DOHH2 (cell line): ENCODE results near the gene ALKAL2.

Experiments
- H3F3A ChIP-seq: fragments of 200-600 bp; sonication (generic), shearing (Covaris generic); 2 replicates; pipeline ENCODE4 v1.6.0; 2016; ENCODE audit warnings: antibody characterized with exemption, mild to moderate bottlenecking; ENCODE audit not compliant: control insufficient read depth, insufficient read depth
- H3K27ac ChIP-seq: fragments of 200-600 bp; sonication (generic); 2 replicates; pipeline ENCODE4 v1.5.1; 2014; ENCODE audit warnings: low read depth, mild to moderate bottlenecking, low read length, moderate library complexity
- H3K27me3 ChIP-seq: fragments of 200-600 bp; sonication (generic); 2 replicates; pipeline ENCODE4 v1.6.1; 2014; ENCODE audit warnings: mild to moderate bottlenecking, low read length, mixed read lengths; ENCODE audit not compliant: control insufficient read depth
- H3K36me3 ChIP-seq: fragments of 200-600 bp; sonication (generic); 2 replicates; pipeline ENCODE4 v1.6.1; 2014; ENCODE audit warnings: mild to moderate bottlenecking, low read length, moderate library complexity, mixed read lengths; ENCODE audit not compliant: control insufficient read depth
- H3K4me1 ChIP-seq: fragments of 200-600 bp; sonication (generic); 2 replicates; pipeline ENCODE4 v1.6.1; 2014; ENCODE audit warnings: mild to moderate bottlenecking, low read length, mixed read lengths; ENCODE audit not compliant: control insufficient read depth
- H3K4me2 ChIP-seq: fragments of 200-600 bp; sonication (generic); 2 replicates; pipeline ENCODE4 v1.6.0; 2014; ENCODE audit warnings: mild to moderate bottlenecking, low read length, moderate library complexity
- H3K4me3 ChIP-seq: fragments of 200-600 bp; sonication (generic); 2 replicates; pipeline ENCODE4 v1.5.1; 2014; ENCODE audit warnings: mild to moderate bottlenecking, low read length, mixed read lengths
- H3K79me2 ChIP-seq: fragments of 200-600 bp; sonication (generic); 2 replicates; pipeline ENCODE4 v1.6.1; 2014; ENCODE audit warnings: mild to moderate bottlenecking, low read length, mixed read lengths; ENCODE audit not compliant: control insufficient read depth
- H3K9me2 ChIP-seq: fragments of 200-600 bp; sonication (generic); replicated peaks from 2 replicates; pipeline ENCODE4 v1.6.1; 2014; ENCODE audit warnings: mild to moderate bottlenecking, low read length, mixed read lengths; ENCODE audit not compliant: control insufficient read depth
- H3K9me3 ChIP-seq: fragments of 200-600 bp; sonication (generic); 2 replicates; pipeline ENCODE4 v1.6.1; 2014; ENCODE audit warnings: antibody characterized with exemption, low read length, mixed read lengths; ENCODE audit not compliant: control insufficient read depth, insufficient read depth
- H4K20me1 ChIP-seq: fragments of 200-600 bp; sonication (generic); 2 replicates; pipeline ENCODE4 v1.6.0; 2014; ENCODE audit warnings: low read depth, mild to moderate bottlenecking, antibody characterized with exemption, low read length, moderate library complexity; ENCODE audit not compliant: control insufficient read depth, insufficient read depth
- EZH2phosphoT487 ChIP-seq: fragments of 200-600 bp; sonication (generic); IDR thresholded peaks from 2 replicates; pipeline ENCODE4 v1.6.1; 2017; ENCODE audit warnings: borderline replicate concordance, mild to moderate bottlenecking, antibody characterized with exemption, low read length, moderate library complexity, mixed read lengths
- TF ChIP-seq, protein P1 (sequence below): fragments of 200-600 bp; sonication (generic); IDR thresholded peaks from one replicate; pipeline ENCODE4 v1.5.1; 2014; ENCODE audit warnings: antibody characterized with exemption, mild to moderate bottlenecking, low read depth, low read length; ENCODE audit not compliant: poor library complexity, severe bottlenecking

Gene ALKAL2

DNA sequence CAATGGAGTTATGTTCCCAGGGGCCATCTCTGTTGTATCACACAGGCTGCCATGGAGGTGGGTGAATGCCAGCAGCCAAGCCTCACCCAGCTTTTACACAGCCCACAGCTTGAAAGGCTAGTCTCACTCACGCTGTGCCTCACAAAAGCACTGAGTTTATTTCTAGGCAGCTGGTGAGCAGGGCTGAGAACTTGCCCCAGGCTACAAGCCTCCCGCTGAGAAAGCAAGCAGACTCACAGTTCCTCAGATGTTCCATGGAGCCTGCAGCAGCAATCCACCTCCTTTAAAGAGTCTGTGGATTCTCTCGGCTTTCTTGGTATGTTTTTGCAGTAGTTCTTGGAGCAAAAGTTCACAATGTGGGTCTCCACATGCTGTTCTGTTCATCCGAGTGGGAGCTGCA, 40.9 kb upstream of the ALKAL2 start:
- Histone ChIP-seq H3K27me3 (no peaks in the 10 kb centered on the region), H3K27ac (no peak overlapping the region), H3K4me3 (no peak overlapping the region), H3K4me2 (no peak overlapping the region), H3K9me2 (no peaks in the 10 kb centered on the region; the same call in 1 of the 2 replicates), H3K36me3 (no peaks in the 10 kb centered on the region), H3F3A (no peaks in the 10 kb centered on the region), H3K9me3 (no peaks in the 10 kb centered on the region), H3K4me1 (no peaks in the 10 kb centered on the region), H4K20me1 (no peaks in the 10 kb centered on the region), H3K79me2 (no peaks in the 10 kb centered on the region)
- TF ChIP-seq, protein P1, sequence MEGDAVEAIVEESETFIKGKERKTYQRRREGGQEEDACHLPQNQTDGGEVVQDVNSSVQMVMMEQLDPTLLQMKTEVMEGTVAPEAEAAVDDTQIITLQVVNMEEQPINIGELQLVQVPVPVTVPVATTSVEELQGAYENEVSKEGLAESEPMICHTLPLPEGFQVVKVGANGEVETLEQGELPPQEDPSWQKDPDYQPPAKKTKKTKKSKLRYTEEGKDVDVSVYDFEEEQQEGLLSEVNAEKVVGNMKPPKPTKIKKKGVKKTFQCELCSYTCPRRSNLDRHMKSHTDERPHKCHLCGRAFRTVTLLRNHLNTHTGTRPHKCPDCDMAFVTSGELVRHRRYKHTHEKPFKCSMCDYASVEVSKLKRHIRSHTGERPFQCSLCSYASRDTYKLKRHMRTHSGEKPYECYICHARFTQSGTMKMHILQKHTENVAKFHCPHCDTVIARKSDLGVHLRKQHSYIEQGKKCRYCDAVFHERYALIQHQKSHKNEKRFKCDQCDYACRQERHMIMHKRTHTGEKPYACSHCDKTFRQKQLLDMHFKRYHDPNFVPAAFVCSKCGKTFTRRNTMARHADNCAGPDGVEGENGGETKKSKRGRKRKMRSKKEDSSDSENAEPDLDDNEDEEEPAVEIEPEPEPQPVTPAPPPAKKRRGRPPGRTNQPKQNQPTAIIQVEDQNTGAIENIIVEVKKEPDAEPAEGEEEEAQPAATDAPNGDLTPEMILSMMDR = no peak
- TF ChIP-seq EZH2phosphoT487 = no peak

DNA sequence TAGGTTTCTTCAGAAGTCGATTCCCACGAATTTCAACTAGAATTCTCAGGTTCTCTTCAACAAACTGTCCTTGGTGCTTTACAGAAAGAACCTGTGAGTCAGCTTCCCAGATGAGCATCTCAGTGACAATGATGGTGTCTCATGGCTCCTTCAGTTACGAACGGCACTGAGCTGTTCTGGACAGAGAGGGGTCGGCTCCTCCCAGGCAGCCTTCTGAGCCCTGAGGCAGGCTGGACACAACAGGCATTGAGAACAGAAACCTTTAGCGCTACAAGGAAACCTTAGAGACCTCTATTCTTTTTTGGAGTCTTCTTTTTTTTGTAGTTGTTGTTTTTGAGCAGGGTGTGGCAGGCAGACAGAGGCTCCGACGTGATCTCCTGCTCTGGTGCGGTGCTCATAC, 35.1 kb upstream of the ALKAL2 start:
- no peak overlapping the region for H3K4me2 ChIP-seq
- TF ChIP-seq, protein P1 = no peak
- no peak for TF ChIP-seq EZH2phosphoT487
- H3K36me3 ChIP-seq = no peaks in the 10 kb centered on the region
- no peak overlapping the region for H3K27ac ChIP-seq
- no peaks in the 10 kb centered on the region for H3K27me3 ChIP-seq
- no peaks in the 10 kb centered on the region for H4K20me1 ChIP-seq
- no peaks in the 10 kb centered on the region for H3K9me2 ChIP-seq
- no peaks in the 10 kb centered on the region for H3K79me2 ChIP-seq
- H3K9me3 ChIP-seq = peaks cover 5% of the 10 kb centered on the region; the same call in 1 of the 2 replicates
- H3F3A ChIP-seq = no peaks in the 10 kb centered on the region
- no peak overlapping the region for H3K4me3 ChIP-seq
- no peaks in the 10 kb centered on the region for H3K4me1 ChIP-seq

DNA sequence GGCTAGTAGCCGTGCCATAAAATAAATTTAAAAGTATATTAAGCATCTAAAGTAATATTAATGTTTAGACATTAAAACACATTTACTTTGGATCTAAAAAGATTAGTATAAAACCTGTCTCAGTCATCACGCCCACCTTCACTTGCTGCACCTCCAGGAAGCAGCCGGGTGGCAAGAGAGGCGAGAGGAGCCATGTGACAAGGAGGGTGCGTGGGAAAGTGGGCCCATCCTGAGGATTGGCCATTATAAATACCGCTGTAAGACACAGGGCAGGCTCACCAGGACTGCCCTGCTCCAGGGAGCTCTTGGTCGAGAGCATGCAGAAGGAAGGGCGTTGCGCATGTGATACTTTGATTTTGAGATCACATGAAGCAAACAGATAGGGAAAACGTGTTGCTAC, 34.4 kb upstream of the ALKAL2 start:
- H3K4me3 ChIP-seq = no peak overlapping the region
- H3K9me2 ChIP-seq = no peaks in the 10 kb centered on the region
- no peaks in the 10 kb centered on the region for H4K20me1 ChIP-seq
- no peaks in the 10 kb centered on the region for H3K27me3 ChIP-seq
- H3K4me1 ChIP-seq = no peaks in the 10 kb centered on the region
- H3K9me3 ChIP-seq = peaks cover 5% of the 10 kb centered on the region; the same call in 1 of the 2 replicates
- H3K4me2 ChIP-seq = no peak overlapping the region
- no peaks in the 10 kb centered on the region for H3F3A ChIP-seq
- H3K36me3 ChIP-seq = no peaks in the 10 kb centered on the region
- TF ChIP-seq EZH2phosphoT487 = no peak
- TF ChIP-seq, protein P1 = no peak
- H3K79me2 ChIP-seq = no peaks in the 10 kb centered on the region
- no peak overlapping the region for H3K27ac ChIP-seq
